SK-N-DZ (cell line): ENCODE data around the gene MUC5B.
A peak's percentile ranks its signal among the peaks of the same experiment; 100 is the strongest.

Experiments used
- DNase-seq: peaks from one replicate; pipeline ENCODE4 v3.0.0-alpha.2; 2015; ENCODE audit warnings: low spot score

The MUC5B gene

GRCh38 chr11:1219446-1219833 lies 3.4 kb upstream of the MUC5B start:
- DNase-seq, result no peak

GRCh38 chr11:1219834-1220815 lies 2.7 kb upstream of the MUC5B start:
- DNase-seq, result no peak

GRCh38 chr11:1220941-1221721 lies 1.7 kb upstream of the MUC5B start:
- DNase-seq, result no peak

GRCh38 chr11:1221848-1222311 lies 986 bp upstream of the MUC5B start:
- DNase-seq, result no peak

- DNase-seq, result no peak
Measured at GRCh38 chr11:1223346-1224110, 662 bp downstream of the MUC5B start.

GRCh38 chr11:1224111-1224490 lies 1.2 kb downstream of the MUC5B start:
- DNase-seq, result no peak

- DNase-seq, result no peak
Measured at GRCh38 chr11:1224491-1225385, 1.9 kb downstream of the MUC5B start.

- no peak for DNase-seq
Measured at GRCh38 chr11:1225386-1226225, 2.7 kb downstream of the MUC5B start.

GRCh38 chr11:1226226-1226985 lies 3.5 kb downstream of the MUC5B start:
- no peak for DNase-seq

GRCh38 chr11:1226986-1227550 lies 4.2 kb downstream of the MUC5B start:
- peak; percentile 44 for DNase-seq

GRCh38 chr11:1227551-1228100 lies 4.8 kb downstream of the MUC5B start:
- no peak for DNase-seq

GRCh38 chr11:1228101-1228821 lies 5.4 kb downstream of the MUC5B start:
- DNase-seq, result no peak

GRCh38 chr11:1228921-1229451 lies 6.1 kb downstream of the MUC5B start:
- no peak for DNase-seq

GRCh38 chr11:1229471-1230120 lies 6.7 kb downstream of the MUC5B start:
- no peak for DNase-seq

- DNase-seq, result no peak
Measured at GRCh38 chr11:1230121-1230455, 7.2 kb downstream of the MUC5B start.

GRCh38 chr11:1230456-1231395 lies 7.9 kb downstream of the MUC5B start:
- DNase-seq, result no peak
